IPS-18a (cell line): ENCODE results near the gene SSX2IP.
"Not testable (repeated sequence)": the region's sequence is repeated elsewhere in the genome, so short reads cannot be mapped to it uniquely, and the experiment has no call there.

ENCODE experiments used
- H3K27ac ChIP-seq: one replicate; pipeline ENCODE4 v1.5.1; 2013; ENCODE audit warnings: low read length
- H3K27me3 ChIP-seq: one replicate; pipeline ENCODE4 v1.6.1; 2013; ENCODE audit warnings: mild to moderate bottlenecking, low read length; ENCODE audit not compliant: control insufficient read depth, insufficient read depth
- H3K36me3 ChIP-seq: one replicate; pipeline ENCODE4 v1.6.1; 2013; ENCODE audit warnings: low read depth, low read length; ENCODE audit not compliant: control insufficient read depth
- H3K4me1 ChIP-seq: one replicate; pipeline ENCODE4 v1.6.1; 2013; ENCODE audit warnings: low read depth, low read length; ENCODE audit not compliant: control insufficient read depth
- H3K4me3 ChIP-seq: one replicate; pipeline ENCODE4 v1.5.1; 2013; ENCODE audit warnings: low read length
- H3K9ac ChIP-seq: one replicate; pipeline ENCODE4 v1.6.1; 2013; ENCODE audit warnings: mild to moderate bottlenecking, low read length, moderate library complexity
- H3K9me3 ChIP-seq: one replicate; pipeline ENCODE4 v1.6.1; 2013; ENCODE audit warnings: low read depth, low read length; ENCODE audit not compliant: control insufficient read depth

The SSX2IP gene

GRCh38 chr1:84611091-84611490 lies 79.2 kb downstream of the SSX2IP start:
- H3K4me3 ChIP-seq = no peak overlapping the region
- peaks cover 17% of the 10 kb centered on the region for H3K9me3 ChIP-seq
- H3K4me1 ChIP-seq = no peaks in the 10 kb centered on the region

GRCh38 chr1:84606977-84607376 lies 83.3 kb downstream of the SSX2IP start:
- H3K4me1 ChIP-seq = no peaks in the 10 kb centered on the region
- H3K36me3 ChIP-seq = no peaks in the 10 kb centered on the region
- H3K9me3 ChIP-seq = peaks cover 23% of the 10 kb centered on the region
- H3K27ac ChIP-seq = no peak overlapping the region
- H3K27me3 ChIP-seq = no peaks in the 10 kb centered on the region
- no peak overlapping the region for H3K9ac ChIP-seq
- no peak overlapping the region for H3K4me3 ChIP-seq

More at GRCh38 chr1:84611091-84611490, 79.2 kb downstream of the SSX2IP start:
- Histone ChIP-seq H3K36me3 (no peaks in the 10 kb centered on the region), H3K27ac (no peak overlapping the region), H3K9ac (no peak overlapping the region), H3K27me3 (no peaks in the 10 kb centered on the region)

- H3K27ac ChIP-seq = no peak overlapping the region
- no peaks in the 10 kb centered on the region for H3K4me1 ChIP-seq
- no peaks in the 10 kb centered on the region for H3K36me3 ChIP-seq
- no peak overlapping the region for H3K9ac ChIP-seq
- H3K9me3 ChIP-seq = peaks cover 23% of the 10 kb centered on the region
- H3K27me3 ChIP-seq = no peaks in the 10 kb centered on the region
- no peak overlapping the region for H3K4me3 ChIP-seq
These were observed 85.1 kb downstream of the SSX2IP start for GRCh38 chr1:84605157-84605556.

- peaks cover 23% of the 10 kb centered on the region for H3K9me3 ChIP-seq
- no peak overlapping the region for H3K9ac ChIP-seq
- no peak overlapping the region for H3K4me3 ChIP-seq
- H3K27ac ChIP-seq = no peak overlapping the region
- no peaks in the 10 kb centered on the region for H3K27me3 ChIP-seq
- H3K4me1 ChIP-seq = no peaks in the 10 kb centered on the region
- H3K36me3 ChIP-seq = no peaks in the 10 kb centered on the region
These were observed 86.1 kb downstream of the SSX2IP start for GRCh38 chr1:84603941-84604830.

GRCh38 chr1:84603223-84603622 lies 87.0 kb downstream of the SSX2IP start:
- peaks cover 23% of the 10 kb centered on the region for H3K9me3 ChIP-seq
- H3K9ac ChIP-seq = no peak overlapping the region
- no peaks in the 10 kb centered on the region for H3K36me3 ChIP-seq
- no peak overlapping the region for H3K4me3 ChIP-seq
- peaks cover 5% of the 10 kb centered on the region for H3K4me1 ChIP-seq
- no peak overlapping the region for H3K27ac ChIP-seq
- no peaks in the 10 kb centered on the region for H3K27me3 ChIP-seq

- Histone ChIP-seq H3K9ac (no peak overlapping the region), H3K4me3 (no peak overlapping the region), H3K27ac (no peak overlapping the region), H3K27me3 (no peaks in the 10 kb centered on the region), H3K4me1 (peaks cover 5% of the 10 kb centered on the region), H3K36me3 (no peaks in the 10 kb centered on the region), H3K9me3 (peaks cover 14% of the 10 kb centered on the region)
These were observed 89.5 kb downstream of the SSX2IP start for GRCh38 chr1:84600796-84601195.

- H3K4me3 ChIP-seq = no peak overlapping the region
- H3K27me3 ChIP-seq = no peaks in the 10 kb centered on the region
- no peaks in the 10 kb centered on the region for H3K36me3 ChIP-seq
- no peaks in the 10 kb centered on the region for H3K9me3 ChIP-seq
- H3K27ac ChIP-seq = no peak overlapping the region
- no peak overlapping the region for H3K9ac ChIP-seq
- peaks cover 5% of the 10 kb centered on the region for H3K4me1 ChIP-seq
These were observed 91.2 kb downstream of the SSX2IP start for GRCh38 chr1:84598846-84599741.

- Histone ChIP-seq H3K36me3 (no peaks in the 10 kb centered on the region), H3K27ac (no peak overlapping the region), H3K4me3 (no peak overlapping the region), H3K27me3 (no peaks in the 10 kb centered on the region), H3K9me3 (no peaks in the 10 kb centered on the region), H3K9ac (no peak overlapping the region), H3K4me1 (peaks cover 5% of the 10 kb centered on the region)
These were observed 91.8 kb downstream of the SSX2IP start for GRCh38 chr1:84598418-84598817.

GRCh38 chr1:84597011-84597410 lies 93.2 kb downstream of the SSX2IP start:
- no peaks in the 10 kb centered on the region for H3K27me3 ChIP-seq
- H3K36me3 ChIP-seq = no peaks in the 10 kb centered on the region
- no peaks in the 10 kb centered on the region for H3K9me3 ChIP-seq
- no peak overlapping the region for H3K27ac ChIP-seq
- peaks cover 5% of the 10 kb centered on the region for H3K4me1 ChIP-seq
- no peak overlapping the region for H3K4me3 ChIP-seq
- no peak overlapping the region for H3K9ac ChIP-seq

- H3K4me3 ChIP-seq, H3K9me3 ChIP-seq, H3K27me3 ChIP-seq, H3K36me3 ChIP-seq, H3K9ac ChIP-seq, H3K27ac ChIP-seq, H3K4me1 ChIP-seq: not testable (repeated sequence)
These were observed 95.3 kb downstream of the SSX2IP start for GRCh38 chr1:84594959-84595358.
